Measurements from ENCODE around the gene CDK3.

GRCh38 chr17:76049836-76050537 is 49.3 kb downstream of the CDK3 start:
- TF ChIP-seq CTCF (IDR thresholded peaks at IDR 0.05): no peak
- no peak for TF ChIP-seq POLR2A (IDR thresholded peaks at IDR 0.05)
